Tibial nerve (tissue), 4 donors: ENCODE measurements around the gene PRKCB. TPM values are rescaled to one million over a fixed set of nuclear protein-coding genes. Genes with fewer than 3 reads are reported as not detected.

ENCODE experiments used
- DNase-seq, 2 donors: peaks; one replicate each; pipeline ENCODE4 v3.0.0-alpha.2; 2019; ENCODE audit warnings: low spot score in 2 of 2
- H3K27ac ChIP-seq, 4 donors: fragments of 200-600 bp; sonication (generic) in 3 of 4; one replicate each; pipeline ENCODE4 v1.5.1; 2017 to 2019; ENCODE audit warnings: mild to moderate bottlenecking in 1 of 4
- H3K27me3 ChIP-seq, 2 donors: fragments of 200-600 bp; sonication (generic) in 1 of 2; one replicate each; pipeline versions ENCODE4 v1.5.1 to v1.6.0; 2017 to 2019
- H3K36me3 ChIP-seq, 3 donors: fragments of 200-600 bp; sonication (generic); one replicate each; pipeline ENCODE4 v1.5.1; 2018 to 2019
- H3K4me1 ChIP-seq, 4 donors: fragments of 200-600 bp; sonication (generic) in 3 of 4; one replicate each; pipeline ENCODE4 v1.5.1; 2017 to 2019
- H3K4me3 ChIP-seq, 4 donors: fragments of 200-600 bp; sonication (generic) in 3 of 4; one replicate each; pipeline ENCODE4 v1.5.1; 2017 to 2019; ENCODE audit warnings: mild to moderate bottlenecking in 1 of 4, moderate library complexity in 1 of 4
- H3K9me3 ChIP-seq, 4 donors: fragments of 200-600 bp; sonication (generic) in 3 of 4; one replicate each; pipeline ENCODE4 v1.5.1; 2017 to 2019
- CTCF ChIP-seq, 5 experiments: fragments of 200-600 bp in 3 of 5; fragments of 450-650 bp in 2 of 5; sonication (generic) in 3 of 5; IDR thresholded peaks; one replicate each; pipeline ENCODE4 v1.5.1; 2016 to 2019; ENCODE audit warnings: antibody characterized with exemption in 5 of 5, mild to moderate bottlenecking in 3 of 5, moderate library complexity in 2 of 5
- EP300 ChIP-seq, 2 donors: sonication (generic); formaldehyde crosslinking; IDR thresholded peaks; one replicate each; pipeline ENCODE4 v1.6.1; 2017; ENCODE audit warnings: antibody characterized with exemption in 2 of 2, mild to moderate bottlenecking in 1 of 2
- POLR2A ChIP-seq, 2 donors: fragments of 450-650 bp; IDR thresholded peaks; one replicate each; pipeline ENCODE4 v1.6.1; 2017; ENCODE audit warnings: antibody characterized with exemption in 2 of 2, mild to moderate bottlenecking in 2 of 2, moderate library complexity in 2 of 2
- WGBS, 2 donors: methylation state at CpG; one replicate each; pipeline ENCODE4 v1.1.5; 2018; 5-methylcytosine and 5-hydroxymethylcytosine counted together
- total RNA-seq, 4 donors: library from RNA; depleted of rRNA; stranded (reverse); fragments of >200 nt; gene quantifications; one replicate each; pipeline ENCODE4 v1.1.0, GENCODE V29; 2016

PRKCB gene
- total RNA-seq, 4 donors from 2014 or later: 2.7 to 6.9 (median 4.3) TPM

- WGBS, 2 donors: 51 to 53% methylated on average over 9 of the region's 9 CpGs
- Histone ChIP-seq H3K36me3 (no peaks in the 10 kb centered on the region), H3K27ac (no peak overlapping the region), H3K9me3 (no peaks in the 10 kb centered on the region), H3K4me3 (no peak overlapping the region), H3K27me3 (peaks cover 0 to 20% of the 10 kb centered on the region in 2 donors), H3K4me1 (peaks cover 0 to 21% (median 3%) of the 10 kb centered on the region in 4 donors)
- no peak for DNase-seq
- TF ChIP-seq EP300 (IDR thresholded peaks at IDR 0.05) (no peak), POLR2A (IDR thresholded peaks at IDR 0.05) (no peak), CTCF (IDR thresholded peaks at IDR 0.05) (no peak)
Measured at GRCh38 chr16:23838485-23839142, 2.8 kb downstream of the PRKCB start.

GRCh38 chr16:23840310-23840709, 4.5 kb downstream of the PRKCB start:
- peaks cover 0 to 17% of the 10 kb centered on the region in 2 donors for H3K27me3 ChIP-seq
- H3K27ac ChIP-seq: no peak overlapping the region
- TF ChIP-seq POLR2A (IDR thresholded peaks at IDR 0.05) (no peak), EP300 (IDR thresholded peaks at IDR 0.05) (no peak)
- no peaks in the 10 kb centered on the region for H3K9me3 ChIP-seq
- H3K36me3 ChIP-seq: no peaks in the 10 kb centered on the region
- no peak for DNase-seq
- 72 to 78% methylated on average over 3 of the region's 3 CpGs for WGBS, 2 donors
- H3K4me3 ChIP-seq: no peak overlapping the region
- peaks cover 0 to 19% (median 3%) of the 10 kb centered on the region in 4 donors for H3K4me1 ChIP-seq

GRCh38 chr16:23842137-23842600, 6.4 kb downstream of the PRKCB start:
- Histone ChIP-seq H3K9me3 (no peaks in the 10 kb centered on the region), H3K27me3 (peaks cover 0 to 4% of the 10 kb centered on the region in 2 donors), H3K4me3 (no peak overlapping the region), H3K4me1 (peaks cover 0 to 5% (median 1%) of the 10 kb centered on the region in 4 donors), H3K36me3 (no peaks in the 10 kb centered on the region), H3K27ac (no peak overlapping the region)
- no peak for DNase-seq
- TF ChIP-seq POLR2A (IDR thresholded peaks at IDR 0.05): no peak
- no peak for TF ChIP-seq CTCF (IDR thresholded peaks at IDR 0.05)
- TF ChIP-seq EP300 (IDR thresholded peaks at IDR 0.05): no peak
- 82 to 92% methylated on average over 3 of the region's 3 CpGs for WGBS, 2 donors

GRCh38 chr16:23843143-23843542, 7.4 kb downstream of the PRKCB start:
- Histone ChIP-seq H3K4me3 (no peak overlapping the region), H3K27me3 (no peaks in the 10 kb centered on the region), H3K9me3 (no peaks in the 10 kb centered on the region), H3K36me3 (no peaks in the 10 kb centered on the region), H3K27ac (no peak overlapping the region), H3K4me1 (peaks cover 0 to 2% (median 0%) of the 10 kb centered on the region in 4 donors)
- DNase-seq: no peak
- TF ChIP-seq POLR2A (IDR thresholded peaks at IDR 0.05) (no peak), EP300 (IDR thresholded peaks at IDR 0.05) (no peak), CTCF (IDR thresholded peaks at IDR 0.05) (no peak)
- WGBS, 2 donors: 63 to 64% methylated on average over 4 of the region's 4 CpGs

- no peak for DNase-seq
- WGBS, 2 donors: 57 to 81% methylated on average over 3 of the region's 3 CpGs
- TF ChIP-seq CTCF (IDR thresholded peaks at IDR 0.05) (no peak), EP300 (IDR thresholded peaks at IDR 0.05) (no peak), POLR2A (IDR thresholded peaks at IDR 0.05) (no peak)
Measured at GRCh38 chr16:23847251-23847650, 11.5 kb downstream of the PRKCB start.

More at GRCh38 chr16:23847251-23847650, 11.5 kb downstream of the PRKCB start:
- Histone ChIP-seq H3K36me3 (no peaks in the 10 kb centered on the region), H3K27ac (no peak overlapping the region), H3K27me3 (no peaks in the 10 kb centered on the region), H3K4me1 (peaks cover 0 to 2% (median 0%) of the 10 kb centered on the region in 4 donors), H3K4me3 (no peak overlapping the region), H3K9me3 (peaks cover 0 to 3% (median 1%) of the 10 kb centered on the region in 4 donors)
